Cardiac muscle cell (in vitro differentiated cells and primary cell): ENCODE results near the gene LPIN2. TPM values are rescaled to one million over a fixed set of nuclear protein-coding genes. Genes with fewer than 3 reads are reported as not detected.

ENCODE experiments used
- DNase-seq, 2 donors: peaks; one replicate each; pipeline versions ENCODE4 v3.0.0 to v3.0.0-alpha.2; 2010 to 2017; ENCODE audit warnings: low read depth in 1 of 2, low spot score in 1 of 2
- H3K27ac ChIP-seq: fragments of 200-600 bp; sonication (generic); 2 replicates; pipeline ENCODE4 v1.5.1; 2016
- H3K27me3 ChIP-seq: fragments of 200-600 bp; sonication (generic); 2 replicates; pipeline ENCODE4 v1.6.0; 2016; ENCODE audit warnings: control low read depth
- H3K36me3 ChIP-seq: fragments of 200-600 bp; sonication (generic); 2 replicates; pipeline ENCODE4 v1.5.1; 2016; ENCODE audit warnings: control low read depth
- H3K4me1 ChIP-seq: fragments of 200-600 bp; sonication (generic); 2 replicates; pipeline ENCODE4 v1.8.1; 2017; ENCODE audit warnings: low read depth, mild to moderate bottlenecking, mixed run types
- H3K4me3 ChIP-seq: fragments of 200-600 bp; sonication (generic); 2 replicates; pipeline ENCODE4 v1.5.1; 2016; ENCODE audit warnings: mild to moderate bottlenecking
- H3K9me3 ChIP-seq: fragments of 200-600 bp; sonication (generic); 2 replicates; pipeline ENCODE4 v1.5.1; 2017; ENCODE audit warnings: low read depth, mild to moderate bottlenecking, control low read depth
- CTCF ChIP-seq: IDR thresholded peaks from 2 replicates; pipeline ENCODE4 v1.5.1; 2012; ENCODE audit warnings: low read depth, mild to moderate bottlenecking, low read length
- polyA plus RNA-seq: library from polyadenylated mRNA; unstranded; fragments of >200 nt; fragmentation: Nextera tagmentation; extraction: Ambion mirVana; gene quantifications from 2 replicates; pipeline ENCODE4 v1.2.1, GENCODE V29; 2016
- total RNA-seq: library from RNA; depleted of rRNA; stranded (reverse); fragments of >200 nt; gene quantifications from 2 replicates; pipeline ENCODE4 v1.2.3, GENCODE V29; 2016

The LPIN2 gene
- total and polyA plus RNA-seq, 2 experiments from 2014 or later: 18.1 to 50.8 TPM

DNA sequence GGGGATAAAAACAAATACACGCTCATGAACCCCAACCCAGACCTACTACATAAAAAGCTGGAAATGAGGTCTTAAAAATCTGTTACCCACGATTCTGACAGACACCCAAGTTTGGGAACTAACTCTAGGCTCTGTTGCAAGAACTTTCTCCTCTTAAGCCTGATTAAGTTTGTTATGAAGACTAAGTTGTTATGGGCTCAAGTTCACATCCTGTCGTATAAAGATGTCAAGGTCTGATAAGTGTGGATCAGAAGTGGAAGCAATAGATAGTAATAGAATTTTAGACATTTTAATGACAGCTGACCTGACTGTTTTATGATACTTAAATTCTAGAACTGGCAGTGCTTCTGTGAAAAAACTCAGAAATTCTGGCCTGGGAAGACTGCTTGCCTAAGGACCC, 43.2 kb downstream of the LPIN2 start:
- TF ChIP-seq CTCF: no peak
- no peaks in the 10 kb centered on the region for H3K27me3 ChIP-seq
- H3K4me1 ChIP-seq: peaks cover 37% of the 10 kb centered on the region
- DNase-seq: no peak
- no peaks in the 10 kb centered on the region for H3K9me3 ChIP-seq
- no peaks in the 10 kb centered on the region for H3K36me3 ChIP-seq
- no peak overlapping the region for H3K27ac ChIP-seq
- H3K4me3 ChIP-seq: no peak overlapping the region

- no peaks in the 10 kb centered on the region for H3K9me3 ChIP-seq
- no peak for TF ChIP-seq CTCF
- H3K4me3 ChIP-seq: no peak overlapping the region
- H3K4me1 ChIP-seq: peaks cover 37% of the 10 kb centered on the region
- DNase-seq: no peak
- no peak overlapping the region for H3K27ac ChIP-seq
- no peaks in the 10 kb centered on the region for H3K36me3 ChIP-seq
- H3K27me3 ChIP-seq: no peaks in the 10 kb centered on the region
Observed at GRCh38 chr18:2968606-2969005, 44.3 kb downstream of the LPIN2 start.

GRCh38 chr18:2967820-2968219, 45.1 kb downstream of the LPIN2 start:
- H3K27ac ChIP-seq: no peak overlapping the region
- no peaks in the 10 kb centered on the region for H3K36me3 ChIP-seq

DNA sequence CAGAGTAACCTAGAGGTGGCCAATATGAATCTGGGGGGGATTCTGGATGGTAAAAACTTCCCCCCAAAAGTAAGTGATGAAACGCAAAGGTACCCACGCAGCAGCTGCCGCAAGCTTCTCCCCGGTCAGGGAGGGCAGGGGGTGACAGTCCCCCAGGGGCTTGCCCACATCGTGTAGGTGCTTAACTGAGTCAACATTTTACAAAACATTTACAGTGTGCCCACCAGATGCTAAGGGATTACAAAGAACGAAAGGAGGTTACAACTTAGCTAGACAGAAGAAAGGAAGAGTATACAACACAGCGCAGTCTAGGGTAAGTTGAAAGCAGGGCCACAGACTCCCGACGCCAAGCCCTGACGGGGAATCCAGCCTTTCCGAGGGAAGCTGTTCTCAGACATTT, 45.6 kb downstream of the LPIN2 start:
- H3K27ac ChIP-seq: no peak overlapping the region
- TF ChIP-seq CTCF: no peak
- peaks cover 24% of the 10 kb centered on the region for H3K4me1 ChIP-seq
- no peak overlapping the region for H3K4me3 ChIP-seq
- H3K9me3 ChIP-seq: no peaks in the 10 kb centered on the region
- no peaks in the 10 kb centered on the region for H3K36me3 ChIP-seq
- H3K27me3 ChIP-seq: no peaks in the 10 kb centered on the region
- DNase-seq: no peak

More at GRCh38 chr18:2967820-2968219, 45.1 kb downstream of the LPIN2 start:
- peak in 1 of 2 donors; percentile 33 for DNase-seq
- no peaks in the 10 kb centered on the region for H3K9me3 ChIP-seq
- no peaks in the 10 kb centered on the region for H3K27me3 ChIP-seq
- H3K4me3 ChIP-seq: no peak overlapping the region
- no peak for TF ChIP-seq CTCF
- H3K4me1 ChIP-seq: peaks cover 29% of the 10 kb centered on the region

- no peak for DNase-seq
- Histone ChIP-seq H3K36me3 (no peaks in the 10 kb centered on the region), H3K9me3 (no peaks in the 10 kb centered on the region), H3K27ac (no peak overlapping the region), H3K4me1 (peaks cover 27% of the 10 kb centered on the region), H3K4me3 (no peak overlapping the region), H3K27me3 (no peaks in the 10 kb centered on the region)
- TF ChIP-seq CTCF: no peak
Observed at GRCh38 chr18:2966560-2966959, 46.4 kb downstream of the LPIN2 start.

- peaks cover 21% of the 10 kb centered on the region for H3K4me1 ChIP-seq
- H3K9me3 ChIP-seq: no peaks in the 10 kb centered on the region
- H3K36me3 ChIP-seq: no peaks in the 10 kb centered on the region
- no peak overlapping the region for H3K27ac ChIP-seq
- no peak for TF ChIP-seq CTCF
- no peak overlapping the region for H3K4me3 ChIP-seq
- DNase-seq: no peak
- H3K27me3 ChIP-seq: no peaks in the 10 kb centered on the region
Observed at GRCh38 chr18:2965797-2966196, 47.1 kb downstream of the LPIN2 start.
